Fibroblast of villous mesenchyme (primary cell): ENCODE results near the gene CCNG2. TPM values are rescaled to one million over a fixed set of nuclear protein-coding genes. Genes with fewer than 3 reads are reported as not detected.
A peak's percentile ranks its signal among the peaks of the same experiment; 100 is the strongest.

Experiments
- DNase-seq: peaks from one replicate; pipeline ENCODE4 v3.0.0-alpha.2; 2010; ENCODE audit warnings: low read depth
- H3K4me3 ChIP-seq: 2 replicates; pipeline ENCODE4 v1.5.1; 2011; ENCODE audit warnings: low read depth, mild to moderate bottlenecking, low read length
- CTCF ChIP-seq: IDR thresholded peaks from 2 replicates; pipeline ENCODE4 v1.5.1; 2012; ENCODE audit warnings: low read depth, mild to moderate bottlenecking, low read length; ENCODE audit not compliant: insufficient read depth
- total RNA-seq: library from RNA; depleted of rRNA; stranded (reverse); fragments of >200 nt; gene quantifications from 2 replicates; pipeline ENCODE4 v1.2.3, GENCODE V29; 2012

Gene CCNG2
- total RNA-seq, 1 donor: 25.9 TPM

GRCh38 chr4:77122656-77123055 is 34.4 kb upstream of the CCNG2 start:
- H3K4me3 ChIP-seq: no peak overlapping the region
- no peak for TF ChIP-seq CTCF
- DNase-seq: no peak

- TF ChIP-seq CTCF: no peak
- no peak for DNase-seq
- H3K4me3 ChIP-seq: no peak overlapping the region
These were observed 33.6 kb upstream of the CCNG2 start for GRCh38 chr4:77123411-77123810.

- TF ChIP-seq CTCF: no peak
- no peak overlapping the region for H3K4me3 ChIP-seq
These were observed 32.4 kb upstream of the CCNG2 start for GRCh38 chr4:77124576-77124975.

GRCh38 chr4:77125961-77126360 is 31.0 kb upstream of the CCNG2 start:
- TF ChIP-seq CTCF: no peak
- no peak overlapping the region for H3K4me3 ChIP-seq
- DNase-seq: peak; percentile 55

More at GRCh38 chr4:77124576-77124975, 32.4 kb upstream of the CCNG2 start:
- DNase-seq: no peak

- H3K4me3 ChIP-seq: no peak overlapping the region
- TF ChIP-seq CTCF: no peak
- DNase-seq: peak; percentile 41
These were observed 30.2 kb upstream of the CCNG2 start for GRCh38 chr4:77126809-77127208.

- no peak overlapping the region for H3K4me3 ChIP-seq
- no peak for TF ChIP-seq CTCF
- no peak for DNase-seq
These were observed 29.8 kb upstream of the CCNG2 start for GRCh38 chr4:77127215-77127614.

- H3K4me3 ChIP-seq: no peak overlapping the region
- no peak for TF ChIP-seq CTCF
- DNase-seq: no peak
These were observed 29.0 kb upstream of the CCNG2 start for GRCh38 chr4:77127837-77128621.
